Activated CD8-positive, alpha-beta T cell treated with anti-CD3 and anti-CD28 coated beads for 36 hours (primary cell): ENCODE results near the gene ABCC5. TPM values are rescaled to one million over a fixed set of nuclear protein-coding genes. Genes with fewer than 3 reads are reported as not detected.

ENCODE experiments used
- ATAC-seq: fragments of 200-7000 bp; cut with Tn5 transposase; one replicate; pipeline ENCODE4 v1.10.0; 2021; ENCODE audit warnings: mild to moderate bottlenecking, moderate library complexity
- CTCF ChIA-PET: fragments of 350-600 bp; sonication (Branson Sonifier 250); formaldehyde crosslinking; loops from one replicate; lab custom pipeline; 2021; ENCODE audit warnings: antibody characterized with exemption; lab: Charles Lee
- POLR2A ChIA-PET: fragments of 350-600 bp; sonication (Branson Sonifier 250); formaldehyde crosslinking; loops from one replicate; lab custom pipeline; 2021; ENCODE audit warnings: antibody characterized with exemption; lab: Charles Lee
- DNase-seq: peaks from one replicate; pipeline ENCODE4 v3.0.0-alpha.2; 2020
- H3K27ac Mint-ChIP-seq: one replicate; pipeline ENCODE4 v1.8.0; 2021; ENCODE audit warnings: mild to moderate bottlenecking, mixed read lengths
- H3K27me3 Mint-ChIP-seq: one replicate; pipeline ENCODE4 v1.8.0; 2021; ENCODE audit warnings: mixed read lengths
- H3K36me3 Mint-ChIP-seq: one replicate; pipeline ENCODE4 v1.8.0; 2021; ENCODE audit warnings: low read depth, mixed read lengths
- H3K4me1 Mint-ChIP-seq: one replicate; pipeline ENCODE4 v1.8.0; 2021; ENCODE audit warnings: low read depth, mixed read lengths
- H3K4me3 Mint-ChIP-seq: one replicate; pipeline ENCODE4 v1.8.0; 2021; ENCODE audit warnings: mild to moderate bottlenecking, moderate library complexity, mixed read lengths
- H3K9me3 Mint-ChIP-seq: one replicate; pipeline ENCODE4 v1.8.0; 2021; ENCODE audit warnings: mixed read lengths
- intact Hi-C: fragments of 100-400 bp; cut with micrococcal nuclease; formaldehyde crosslinking; loops from one replicate; pipeline ENCODE4 v1.10.0; 2022
- total RNA-seq, 2 experiments: library from RNA; stranded (reverse); gene quantifications; one replicate each; pipeline ENCODE4 v1.2.3, GENCODE V29; 2021
- TF ChIP-seq, protein P1 (sequence below): fragments of 200-600 bp; IDR thresholded peaks from one replicate; pipeline ENCODE4 v1.8.0; 2022; ENCODE audit warnings: antibody characterized with exemption, mild to moderate bottlenecking

ABCC5 gene
- total RNA-seq, 2 experiments from 2014 or later, result 16.2 to 17.7 TPM

DNA sequence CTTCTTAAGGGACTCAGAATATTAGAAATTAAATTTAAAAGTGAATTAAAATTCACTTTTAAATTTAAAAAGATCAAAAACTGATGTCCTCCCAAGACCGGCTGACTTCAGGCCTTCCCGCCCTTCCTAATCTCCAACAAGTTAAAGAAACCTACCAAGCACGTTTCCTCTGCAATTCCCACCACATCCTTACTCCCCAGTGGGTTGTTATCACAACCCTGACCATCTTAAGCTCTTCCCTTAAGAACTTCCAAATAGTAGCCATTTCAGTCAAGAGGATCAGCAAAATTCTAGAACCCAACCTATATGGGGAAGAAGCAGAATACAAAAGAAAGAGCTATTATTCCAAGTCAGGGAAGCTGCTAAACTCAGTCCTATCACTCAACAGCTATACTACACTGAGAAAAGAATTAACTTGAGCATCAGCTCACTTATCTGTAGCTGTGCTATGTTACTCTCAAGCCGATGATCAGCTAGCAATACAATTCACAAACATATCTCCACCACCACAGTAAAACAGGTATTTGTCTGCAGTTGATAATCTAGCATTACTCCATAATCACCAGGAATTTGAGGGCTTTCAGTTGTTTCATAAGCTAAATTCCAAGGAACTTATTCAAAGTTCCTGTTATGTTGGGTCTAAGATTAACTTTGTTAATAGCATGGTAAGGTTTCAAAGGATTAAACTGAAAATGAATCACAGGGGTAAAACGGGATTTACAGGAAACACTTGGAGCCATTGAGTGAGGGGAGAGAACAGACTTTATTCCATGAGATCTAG, 14.3 kb downstream of the ABCC5 start:
- POLR2A ChIA-PET, result no interaction called here
- no peak overlapping the region for H3K4me3 Mint-ChIP-seq
- H3K27ac Mint-ChIP-seq, result no peak overlapping the region
- H3K4me1 Mint-ChIP-seq, result peaks cover 11% of the 10 kb centered on the region
- intact Hi-C loops, result no loop called here
- TF ChIP-seq, protein P1, sequence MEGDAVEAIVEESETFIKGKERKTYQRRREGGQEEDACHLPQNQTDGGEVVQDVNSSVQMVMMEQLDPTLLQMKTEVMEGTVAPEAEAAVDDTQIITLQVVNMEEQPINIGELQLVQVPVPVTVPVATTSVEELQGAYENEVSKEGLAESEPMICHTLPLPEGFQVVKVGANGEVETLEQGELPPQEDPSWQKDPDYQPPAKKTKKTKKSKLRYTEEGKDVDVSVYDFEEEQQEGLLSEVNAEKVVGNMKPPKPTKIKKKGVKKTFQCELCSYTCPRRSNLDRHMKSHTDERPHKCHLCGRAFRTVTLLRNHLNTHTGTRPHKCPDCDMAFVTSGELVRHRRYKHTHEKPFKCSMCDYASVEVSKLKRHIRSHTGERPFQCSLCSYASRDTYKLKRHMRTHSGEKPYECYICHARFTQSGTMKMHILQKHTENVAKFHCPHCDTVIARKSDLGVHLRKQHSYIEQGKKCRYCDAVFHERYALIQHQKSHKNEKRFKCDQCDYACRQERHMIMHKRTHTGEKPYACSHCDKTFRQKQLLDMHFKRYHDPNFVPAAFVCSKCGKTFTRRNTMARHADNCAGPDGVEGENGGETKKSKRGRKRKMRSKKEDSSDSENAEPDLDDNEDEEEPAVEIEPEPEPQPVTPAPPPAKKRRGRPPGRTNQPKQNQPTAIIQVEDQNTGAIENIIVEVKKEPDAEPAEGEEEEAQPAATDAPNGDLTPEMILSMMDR, result no peak
- no peaks in the 10 kb centered on the region for H3K9me3 Mint-ChIP-seq
- DNase-seq (no peak), ATAC-seq (no peak)
- no peaks in the 10 kb centered on the region for H3K27me3 Mint-ChIP-seq
- peaks cover 2% of the 10 kb centered on the region for H3K36me3 Mint-ChIP-seq
- CTCF ChIA-PET, result interaction anchor here (0.6 to 1.3 kb wide), 3 partner anchors 11 to 15 kb away, joined by 3 to 5 read pairs (median 4); partner anchors contain the start of gene ABCC5

DNA sequence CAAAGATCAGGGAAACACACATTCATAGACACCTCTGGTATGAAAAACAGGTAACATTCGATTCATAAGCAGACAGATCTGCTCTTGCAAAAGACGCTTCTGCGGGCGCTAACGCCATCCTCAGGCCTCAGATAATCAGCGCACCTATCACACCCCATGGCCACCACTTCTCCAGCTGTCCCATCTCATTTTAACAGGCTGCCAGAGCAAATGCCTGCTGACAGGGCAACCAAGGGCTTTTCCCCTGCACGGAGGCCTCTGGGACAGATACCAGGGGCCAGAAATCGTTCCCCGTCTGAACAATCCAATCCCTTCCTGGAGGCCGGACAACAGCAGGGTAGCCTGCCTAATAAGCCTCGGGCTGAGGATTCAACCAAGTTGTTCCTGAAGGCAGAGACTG, 15.2 kb downstream of the ABCC5 start:
- no peaks in the 10 kb centered on the region for H3K27me3 Mint-ChIP-seq
- H3K4me1 Mint-ChIP-seq, result peaks cover 11% of the 10 kb centered on the region
- intact Hi-C loops, result no loop called here
- peaks cover 2% of the 10 kb centered on the region for H3K36me3 Mint-ChIP-seq
- H3K9me3 Mint-ChIP-seq, result no peaks in the 10 kb centered on the region
- no peak overlapping the region for H3K4me3 Mint-ChIP-seq
- CTCF ChIA-PET, result no interaction called here
- no peak overlapping the region for H3K27ac Mint-ChIP-seq
- POLR2A ChIA-PET, result no interaction called here
- TF ChIP-seq, protein P1, result no peak
- DNase-seq (no peak), ATAC-seq (no peak)

DNA sequence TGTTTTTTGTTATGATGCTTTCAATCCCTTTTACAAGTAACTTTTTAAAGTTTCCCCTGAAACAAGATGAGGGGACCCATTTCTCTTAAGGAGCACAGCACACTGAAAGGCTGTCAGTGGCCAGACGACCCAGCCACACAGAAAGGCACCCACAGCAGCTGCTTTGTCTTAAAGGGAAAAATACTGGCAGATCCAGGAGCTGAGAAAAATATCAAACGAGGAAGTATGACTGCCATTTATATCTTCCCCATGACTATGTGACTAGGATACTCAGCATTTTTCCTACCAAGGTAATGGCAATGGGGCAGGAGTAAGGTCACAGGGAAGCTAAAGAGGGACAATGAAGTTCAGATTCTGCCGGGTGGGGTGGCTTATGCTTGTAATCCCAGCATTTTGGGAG, 15.9 kb downstream of the ABCC5 start:
- ATAC-seq (no peak), DNase-seq (no peak)
- intact Hi-C loops, result no loop called here
- ChIA-PET POLR2A (no interaction called here), CTCF (no interaction called here)
- no peaks in the 10 kb centered on the region for H3K27me3 Mint-ChIP-seq
- no peak overlapping the region for H3K27ac Mint-ChIP-seq
- peaks cover 2% of the 10 kb centered on the region for H3K36me3 Mint-ChIP-seq
- no peak overlapping the region for H3K4me3 Mint-ChIP-seq
- H3K9me3 Mint-ChIP-seq, result no peaks in the 10 kb centered on the region
- TF ChIP-seq, protein P1, result no peak
- H3K4me1 Mint-ChIP-seq, result peaks cover 11% of the 10 kb centered on the region

DNA sequence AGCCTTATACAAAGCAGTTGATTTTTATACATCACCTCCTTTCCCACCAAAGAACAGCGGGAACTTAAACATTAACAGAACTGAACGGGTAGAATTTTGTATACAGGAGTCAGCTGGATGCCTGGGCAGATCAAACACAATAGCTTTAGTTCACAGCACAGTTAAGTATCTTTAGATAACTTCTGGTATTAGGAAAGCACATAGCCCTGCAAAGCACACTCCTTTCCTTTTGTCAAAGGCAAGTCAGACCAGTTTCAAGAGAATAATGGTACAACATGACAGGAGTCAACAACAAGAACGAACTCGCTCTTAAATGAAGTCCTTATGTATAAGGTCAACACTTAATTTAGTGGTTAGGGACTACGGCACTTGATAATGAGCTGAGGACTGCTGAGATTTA, 26.3 kb downstream of the ABCC5 start:
- intact Hi-C loops, result no loop called here
- Mint-ChIP-seq H3K27ac (no peak overlapping the region), H3K4me3 (no peak overlapping the region), H3K27me3 (no peaks in the 10 kb centered on the region), H3K36me3 (peaks cover 11% of the 10 kb centered on the region), H3K9me3 (no peaks in the 10 kb centered on the region), H3K4me1 (no peaks in the 10 kb centered on the region)
- ChIA-PET CTCF (interaction anchor here (0.8 to 1.3 kb wide), 4 partner anchors 15 to 523 kb away, joined by 3 read pairs; no protein-coding TSS in a partner anchor), POLR2A (no interaction called here)
- no peak for DNase-seq
- TF ChIP-seq, protein P1, result no peak
- no peak for ATAC-seq

DNA sequence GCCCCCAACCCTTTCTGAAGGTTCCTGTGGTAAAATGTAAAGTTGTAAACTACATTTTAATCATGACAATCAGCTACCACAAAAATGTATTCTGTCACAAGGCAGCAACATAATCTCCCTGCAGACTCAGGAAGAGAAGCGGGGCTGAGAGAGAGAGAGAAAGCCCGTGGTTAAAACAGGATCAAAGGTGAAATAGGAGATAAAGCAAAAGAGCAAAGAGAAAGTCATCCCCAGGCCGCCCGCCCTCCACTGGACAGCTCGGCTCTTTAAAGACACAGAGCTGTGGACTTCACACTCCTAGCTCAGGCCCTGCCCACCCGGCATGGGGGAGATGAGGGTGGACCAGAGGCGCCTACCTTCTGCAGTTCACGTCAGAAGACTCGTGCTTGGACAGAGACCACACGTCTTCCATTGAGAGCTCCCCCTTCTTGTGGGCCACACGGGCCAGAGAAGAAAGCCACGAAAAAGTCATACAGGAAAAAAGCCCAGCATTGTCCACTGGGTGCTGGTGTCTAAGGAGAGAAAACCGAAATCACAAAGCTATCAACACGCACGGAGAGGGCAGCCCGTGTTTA, 29.4 kb downstream of the ABCC5 start:
- Mint-ChIP-seq H3K9me3 (no peaks in the 10 kb centered on the region), H3K27me3 (no peaks in the 10 kb centered on the region), H3K4me3 (no peak overlapping the region), H3K27ac (no peak overlapping the region), H3K36me3 (peaks cover 11% of the 10 kb centered on the region), H3K4me1 (no peaks in the 10 kb centered on the region)
- no peak for ATAC-seq
- TF ChIP-seq, protein P1, result no peak
- CTCF ChIA-PET, result interaction anchor here (1.0 to 2.3 kb wide), 2 partner anchors 9 to 30 kb away, joined by 3 to 7 read pairs; partner anchors contain the start of gene ABCC5
- DNase-seq, result no peak
- intact Hi-C loops, result no loop called here
- POLR2A ChIA-PET, result no interaction called here
